Measurements from ENCODE around the gene RNU4-1. TPM values are rescaled to one million over a fixed set of nuclear protein-coding genes. Genes with fewer than 3 reads are reported as not detected.

The RNU4-1 gene
- total RNA-seq, 1 donor from 2014 or later = 2,196 TPM

Other genes with a start within 250 kb of the RNU4-1 start
- gene RAB35, start 176.5 kb downstream of the RNU4-1 start, total RNA-seq = 82.0 and 83.3 TPM in 2 replicates
- 169 and 176 TPM in 2 replicates for gene GCN1, start 98.5 kb downstream of the RNU4-1 start, total RNA-seq
- 2,659 and 2,699 TPM in 2 replicates for gene RPLP0, start 92.1 kb downstream of the RNU4-1 start, total RNA-seq
- 48.4 and 51.2 TPM in 2 replicates for gene PXN, start 27.5 kb downstream of the RNU4-1 start, total RNA-seq
- gene RNU4-2, start 1.3 kb downstream of the RNU4-1 start, total RNA-seq = 5,486 and 6,492 TPM in 2 replicates
- 1.1 and 2.5 TPM in 2 replicates for gene SIRT4, start 9.1 kb upstream of the RNU4-1 start, total RNA-seq
- not detected in 2 replicates for gene PLA2G1B, start 34.5 kb upstream of the RNU4-1 start, total RNA-seq
- 0.33 and 0.79 TPM in 2 replicates for gene MSI1, start 75.9 kb upstream of the RNU4-1 start, total RNA-seq
- gene COX6A1, start 144.9 kb upstream of the RNU4-1 start, total RNA-seq = 362 and 363 TPM in 2 replicates
- gene TRIAP1, start 153.1 kb upstream of the RNU4-1 start, total RNA-seq = 54.6 and 57.5 TPM in 2 replicates
- 34.1 and 41.0 TPM in 2 replicates for gene GATC, start 153.2 kb upstream of the RNU4-1 start, total RNA-seq
- gene SRSF9, start 176.5 kb upstream of the RNU4-1 start, total RNA-seq = 249 and 255 TPM in 2 replicates
- 330 and 351 TPM in 2 replicates for gene DYNLL1, start 202.9 kb upstream of the RNU4-1 start, total RNA-seq
- 28.0 and 28.3 TPM in 2 replicates for gene COQ5, start 235.9 kb upstream of the RNU4-1 start, total RNA-seq
- gene RNF10, start 241.1 kb upstream of the RNU4-1 start, total RNA-seq = 153 and 160 TPM in 2 replicates